Colonic mucosa (tissue), 4 donors: ENCODE measurements around the gene LAD1. TPM values are rescaled to one million over a fixed set of nuclear protein-coding genes. Genes with fewer than 3 reads are reported as not detected.
A peak's percentile ranks its signal among the peaks of the same experiment; 100 is the strongest.

Source experiments
- DNase-seq: peaks from one replicate; pipeline ENCODE4 v3.0.0-alpha.2; 2020
- H3K27ac ChIP-seq: fragments of 200-600 bp; one replicate; pipeline ENCODE4 v1.8.0; 2021
- H3K27me3 ChIP-seq: fragments of 200-600 bp; one replicate; pipeline ENCODE4 v1.8.0; 2021
- H3K36me3 ChIP-seq: fragments of 200-600 bp; one replicate; pipeline ENCODE4 v1.8.0; 2021
- H3K4me1 ChIP-seq: fragments of 200-600 bp; one replicate; pipeline ENCODE4 v1.8.0; 2021; ENCODE audit warnings: mild to moderate bottlenecking
- H3K4me3 ChIP-seq: fragments of 200-600 bp; one replicate; pipeline ENCODE4 v1.8.0; 2021
- H3K9ac ChIP-seq, 2 donors: one replicate each; pipeline ENCODE4 v1.7.0; 2013; ENCODE audit warnings: control low read depth in 2 of 2, low read depth in 2 of 2, low read length in 2 of 2
- H3K9me3 ChIP-seq: fragments of 200-600 bp; one replicate; pipeline ENCODE4 v1.8.0; 2021
- intact Hi-C: fragments of 100-400 bp; cut with DNase I; formaldehyde crosslinking; loops from one replicate; pipeline ENCODE4 v1.14.1; 2022
- total RNA-seq, 2 donors: library from RNA; stranded (reverse); fragmentation: NEBNext Ultra II Directional in 1 of 2; extraction: Animal tissue kit (Norgen Biotek cat#: 25700) in 1 of 2; gene quantifications; one replicate each; pipeline ENCODE4 v1.2.1, GENCODE V29; 2021
- TF ChIP-seq, protein P1 (sequence below): fragments of 200-600 bp; IDR thresholded peaks from one replicate; pipeline ENCODE4 v1.8.0; 2022; ENCODE audit warnings: antibody characterized with exemption, mild to moderate bottlenecking
- donor health status: healthy.
- donor health status: DM: no; HTN: no; CAD: no.
- donor health status: DM: no; HTN: no; CAD: no.

The LAD1 gene
- total RNA-seq, 2 donors from 2014 or later, result 160 to 280 TPM

DNA sequence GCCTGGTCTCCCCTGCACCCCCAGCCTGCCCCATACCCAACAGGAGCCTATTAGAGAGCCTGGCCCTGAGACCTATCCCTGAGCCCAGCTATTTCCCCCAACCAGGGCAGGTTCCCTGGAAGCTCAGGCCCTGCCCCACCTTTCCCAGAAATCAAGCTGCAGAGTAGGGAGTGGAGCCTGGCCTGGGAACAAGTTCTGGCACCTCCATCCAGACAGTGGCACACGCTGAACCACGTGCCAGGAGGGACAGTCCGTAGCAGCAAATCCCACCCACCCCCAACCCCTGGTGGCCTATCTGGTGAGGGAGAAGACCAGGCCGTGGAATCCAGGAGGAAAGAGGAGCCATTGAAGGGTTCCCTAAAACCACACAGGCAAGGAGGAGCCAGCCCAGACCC, 44.2 kb downstream of the LAD1 start:
- intact Hi-C loops, result no loop called here
- TF ChIP-seq, protein P1, sequence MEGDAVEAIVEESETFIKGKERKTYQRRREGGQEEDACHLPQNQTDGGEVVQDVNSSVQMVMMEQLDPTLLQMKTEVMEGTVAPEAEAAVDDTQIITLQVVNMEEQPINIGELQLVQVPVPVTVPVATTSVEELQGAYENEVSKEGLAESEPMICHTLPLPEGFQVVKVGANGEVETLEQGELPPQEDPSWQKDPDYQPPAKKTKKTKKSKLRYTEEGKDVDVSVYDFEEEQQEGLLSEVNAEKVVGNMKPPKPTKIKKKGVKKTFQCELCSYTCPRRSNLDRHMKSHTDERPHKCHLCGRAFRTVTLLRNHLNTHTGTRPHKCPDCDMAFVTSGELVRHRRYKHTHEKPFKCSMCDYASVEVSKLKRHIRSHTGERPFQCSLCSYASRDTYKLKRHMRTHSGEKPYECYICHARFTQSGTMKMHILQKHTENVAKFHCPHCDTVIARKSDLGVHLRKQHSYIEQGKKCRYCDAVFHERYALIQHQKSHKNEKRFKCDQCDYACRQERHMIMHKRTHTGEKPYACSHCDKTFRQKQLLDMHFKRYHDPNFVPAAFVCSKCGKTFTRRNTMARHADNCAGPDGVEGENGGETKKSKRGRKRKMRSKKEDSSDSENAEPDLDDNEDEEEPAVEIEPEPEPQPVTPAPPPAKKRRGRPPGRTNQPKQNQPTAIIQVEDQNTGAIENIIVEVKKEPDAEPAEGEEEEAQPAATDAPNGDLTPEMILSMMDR, result no peak
- Histone ChIP-seq H3K9me3 (no peaks in the 10 kb centered on the region), H3K4me3 (no peak overlapping the region), H3K36me3 (no peaks in the 10 kb centered on the region), H3K9ac (no peak overlapping the region), H3K27me3 (no peaks in the 10 kb centered on the region), H3K27ac (no peak overlapping the region), H3K4me1 (no peaks in the 10 kb centered on the region)
- no peak for DNase-seq

DNA sequence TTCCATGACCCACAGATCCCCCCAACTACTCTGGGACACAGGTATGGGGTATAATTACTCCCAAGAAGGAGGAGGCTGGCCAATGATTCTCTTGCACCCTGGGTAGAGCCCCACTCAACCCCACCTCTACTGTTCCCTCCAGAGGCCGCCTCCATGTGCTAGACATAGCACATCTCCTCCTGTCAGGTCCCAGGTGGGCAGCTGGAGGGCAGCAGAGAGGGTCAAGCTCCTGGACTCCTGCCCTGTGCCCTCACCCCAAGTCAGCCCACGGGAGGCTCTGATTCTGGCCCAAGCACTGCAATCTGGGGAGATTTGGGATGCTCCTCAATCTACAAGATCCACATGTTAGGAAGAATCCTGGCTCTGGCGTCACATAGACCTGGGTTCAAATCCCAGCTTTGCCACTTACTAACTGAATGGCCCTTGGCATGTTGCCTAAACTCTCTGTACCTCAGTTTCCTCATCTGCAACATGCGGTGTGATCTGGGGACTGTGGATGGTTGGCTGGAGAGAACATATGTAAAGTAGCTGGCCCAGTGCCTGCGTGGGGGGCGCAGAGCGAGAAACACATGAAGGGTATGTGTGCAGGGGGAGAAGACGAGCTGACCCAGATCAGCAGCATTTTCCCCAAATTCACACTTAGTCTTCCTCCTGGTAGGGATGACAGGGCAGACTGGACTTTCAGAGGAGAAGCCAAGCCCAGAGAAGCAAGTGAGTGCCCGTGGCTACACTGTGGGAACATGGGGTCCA, 44.8 kb downstream of the LAD1 start:
- Histone ChIP-seq H3K4me3 (no peak overlapping the region), H3K9me3 (no peaks in the 10 kb centered on the region), H3K27me3 (no peaks in the 10 kb centered on the region), H3K4me1 (no peaks in the 10 kb centered on the region), H3K9ac (no peak overlapping the region), H3K27ac (no peak overlapping the region), H3K36me3 (no peaks in the 10 kb centered on the region)
- intact Hi-C loops, result no loop called here
- TF ChIP-seq, protein P1, result no peak
- DNase-seq, result no peak

DNA sequence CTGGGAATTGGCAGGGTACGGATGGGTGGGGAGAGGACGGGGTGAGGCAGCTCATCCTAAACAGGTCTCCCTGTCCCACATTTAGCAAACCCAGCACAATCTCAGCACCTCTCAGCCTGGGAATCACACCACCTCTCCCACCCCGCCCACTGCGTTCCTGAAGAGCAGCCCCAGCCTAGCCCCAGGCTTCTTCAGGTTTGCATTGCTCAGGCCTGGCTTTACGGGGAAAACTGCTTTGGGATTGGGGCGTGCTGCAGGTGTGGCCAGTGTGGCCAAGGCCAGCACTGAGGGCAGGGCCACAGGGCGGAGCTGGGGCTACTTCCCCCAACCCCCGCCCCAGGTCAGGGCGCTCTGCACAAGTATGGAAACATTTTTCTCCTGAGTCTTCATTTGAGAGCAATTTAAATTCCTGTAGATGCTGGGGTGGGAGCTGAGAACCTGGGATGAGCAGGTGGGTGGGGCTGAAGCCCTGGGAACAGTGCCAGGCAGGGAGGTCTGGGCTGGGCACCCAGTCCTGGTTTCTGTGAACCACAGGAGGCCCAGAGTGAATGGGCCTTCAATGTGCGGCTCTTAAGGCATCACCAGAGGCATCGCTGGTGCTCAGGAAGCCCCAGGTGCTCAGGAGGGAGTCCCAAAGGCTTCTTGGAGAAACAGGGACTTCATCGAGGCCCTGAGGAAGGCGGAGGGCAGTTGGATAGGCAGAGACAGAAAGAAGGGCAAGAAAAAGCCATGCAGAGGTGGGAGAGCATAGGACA, 45.8 kb downstream of the LAD1 start:
- H3K4me3 ChIP-seq, result no peak overlapping the region
- no peaks in the 10 kb centered on the region for H3K4me1 ChIP-seq
- H3K27me3 ChIP-seq, result no peaks in the 10 kb centered on the region
- H3K36me3 ChIP-seq, result no peaks in the 10 kb centered on the region
- intact Hi-C loops, result no loop called here
- DNase-seq, result peak; percentile 28
- H3K9me3 ChIP-seq, result no peaks in the 10 kb centered on the region
- TF ChIP-seq, protein P1, result no peak
- H3K27ac ChIP-seq, result no peak overlapping the region
- H3K9ac ChIP-seq, result no peak overlapping the region

DNA sequence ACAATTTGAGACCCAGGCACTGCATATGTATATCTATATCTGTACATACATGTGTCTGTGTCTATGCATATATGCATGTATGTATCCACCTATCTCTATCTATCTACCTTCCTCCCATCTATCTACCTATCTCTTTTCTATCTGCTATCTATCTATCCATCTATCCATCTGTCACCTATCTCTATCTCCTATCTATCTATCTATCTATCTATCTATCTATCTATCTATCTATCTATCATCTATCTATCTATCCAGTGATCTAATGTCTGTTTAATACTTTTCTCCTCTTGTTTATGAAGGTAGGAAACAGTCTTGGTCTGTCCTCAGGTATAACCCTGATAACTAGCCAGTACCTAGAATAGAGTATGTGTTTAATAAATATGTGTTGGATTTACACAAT, 47.5 kb downstream of the LAD1 start:
- intact Hi-C loops, result no loop called here
- Histone ChIP-seq H3K4me1 (no peaks in the 10 kb centered on the region), H3K36me3 (no peaks in the 10 kb centered on the region), H3K27me3 (no peaks in the 10 kb centered on the region), H3K9ac (no peak overlapping the region), H3K9me3 (no peaks in the 10 kb centered on the region), H3K4me3 (no peak overlapping the region), H3K27ac (no peak overlapping the region)
- DNase-seq, result no peak
- TF ChIP-seq, protein P1, result no peak

DNA sequence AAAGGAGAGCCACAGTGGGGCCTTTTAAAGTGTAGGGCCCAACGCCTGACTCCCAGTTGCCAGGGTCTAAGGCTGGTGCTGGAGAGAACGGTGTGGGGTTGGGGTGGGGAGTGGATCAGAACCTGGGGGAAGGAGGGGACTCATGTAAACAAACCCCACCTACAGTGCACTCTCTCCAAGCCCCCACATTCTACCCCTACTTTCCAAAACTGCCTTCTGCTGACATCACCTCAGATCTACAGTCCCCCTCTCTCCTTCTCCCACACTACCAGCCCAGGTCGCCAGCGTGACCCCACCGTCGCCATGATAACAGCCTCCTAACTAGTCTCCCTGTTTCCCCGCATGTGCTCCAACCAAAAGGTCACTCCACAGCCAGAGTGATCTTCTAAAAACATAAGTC, 48.2 kb downstream of the LAD1 start:
- no peaks in the 10 kb centered on the region for H3K4me1 ChIP-seq
- no peak for DNase-seq
- intact Hi-C loops, result no loop called here
- no peaks in the 10 kb centered on the region for H3K27me3 ChIP-seq
- H3K4me3 ChIP-seq, result no peak overlapping the region
- TF ChIP-seq, protein P1, result no peak
- no peaks in the 10 kb centered on the region for H3K36me3 ChIP-seq
- no peak overlapping the region for H3K27ac ChIP-seq
- no peak overlapping the region for H3K9ac ChIP-seq
- no peaks in the 10 kb centered on the region for H3K9me3 ChIP-seq
